Measurements from ENCODE around the gene PHF20. TPM values are rescaled to one million over a fixed set of nuclear protein-coding genes. Genes with fewer than 3 reads are reported as not detected.
"Not testable (repeated sequence)": the region's sequence is repeated elsewhere in the genome, so short reads cannot be mapped to it uniquely, and the experiment has no call there.

Gene PHF20
- total RNA-seq (ENCODE audit: low replicate concordance), result 28.5 and 30.9 TPM in 2 replicates

DNA sequence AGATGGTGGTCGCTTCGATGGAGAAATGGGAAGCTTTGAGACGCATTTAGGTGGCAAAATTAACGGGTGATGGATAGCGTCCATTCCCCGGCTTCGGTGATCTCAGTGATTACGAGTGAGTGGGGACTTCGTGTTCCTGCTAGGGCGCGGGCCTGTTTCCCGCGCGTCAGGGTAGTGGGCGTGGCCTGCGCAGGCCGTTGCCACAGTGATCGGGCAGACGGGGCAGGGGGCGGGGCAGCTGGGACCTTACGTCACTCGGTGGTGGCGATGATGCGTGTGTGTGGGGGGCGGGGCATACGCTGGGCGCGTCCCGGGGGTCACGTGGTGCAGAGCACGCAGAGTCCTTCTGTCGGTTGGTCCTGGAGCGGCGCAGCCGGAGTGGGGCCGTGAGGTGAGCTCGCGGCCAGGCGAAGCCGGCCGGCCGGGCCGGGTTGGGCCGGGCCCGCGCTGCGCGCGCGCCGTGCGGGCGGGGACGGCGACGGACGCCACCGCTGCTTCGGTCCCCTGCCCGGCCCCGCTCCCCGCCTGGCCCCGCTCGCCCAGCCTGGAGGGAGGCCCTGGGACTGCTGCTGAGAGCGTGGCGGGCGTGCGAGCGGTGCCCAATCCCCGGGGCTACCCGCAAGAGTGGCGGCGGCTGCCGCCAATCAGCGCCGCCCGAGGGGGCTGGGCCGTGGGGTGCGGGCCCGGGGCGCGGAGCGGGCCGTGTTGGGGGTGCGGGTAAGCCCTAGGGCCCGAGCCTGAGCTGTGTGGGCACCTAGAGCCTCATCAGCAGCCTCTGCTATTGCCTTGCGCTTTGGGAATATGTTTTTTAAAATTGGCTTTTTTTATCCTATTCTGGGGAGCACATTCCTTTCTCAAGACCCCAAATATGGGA, at the start of gene PHF20:
PHF20 (plus strand) TSS at position 327 of the 874 bp plus-strand sequence. CDS start 29,508 bp downstream, outside the sequence.
- no peak for TF ChIP-seq CTCF (IDR thresholded peaks at IDR 0.05; ENCODE audit: insufficient read depth, low read length)
- H3K4me3 ChIP-seq (ENCODE audit: low read depth, low read length), result peak within 1 kb of the TSS; percentile 96
- DNase-seq (ENCODE audit: low read depth), result peak; percentile 97

DNA sequence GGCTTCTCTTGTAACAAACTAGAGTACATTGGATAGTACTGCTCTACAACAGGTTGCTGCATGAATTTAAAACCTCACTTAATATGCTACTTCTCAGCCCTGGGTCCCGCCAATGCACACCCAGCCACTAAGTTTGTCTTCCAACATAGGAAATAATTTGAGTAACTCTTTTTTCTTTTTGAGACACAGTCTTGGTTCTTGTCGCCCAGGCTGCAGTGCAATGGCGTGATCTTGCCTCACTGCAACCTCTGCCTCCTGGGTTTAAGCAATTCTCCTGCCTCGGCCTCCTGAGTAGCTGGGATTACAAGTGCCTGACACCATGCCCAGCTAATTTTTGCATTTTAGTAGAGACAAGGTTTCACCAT, 48.6 kb upstream of the PHF20 start:
- not testable (repeated sequence) for DNase-seq (ENCODE audit: low read depth)

GRCh38 chr20:35723652-35724320, 48.0 kb upstream of the PHF20 start:
- H3K4me3 ChIP-seq (ENCODE audit: low read depth, low read length); DNase-seq (ENCODE audit: low read depth): not testable (repeated sequence)

More for the DNA sequence above, 48.6 kb upstream of the PHF20 start:
- not testable (repeated sequence) for H3K4me3 ChIP-seq (ENCODE audit: low read depth, low read length)

GRCh38 chr20:35724321-35725230, 47.2 kb upstream of the PHF20 start:
- no peak overlapping the region for H3K4me3 ChIP-seq (ENCODE audit: low read depth, low read length)
- TF ChIP-seq CTCF (IDR thresholded peaks at IDR 0.05; ENCODE audit: insufficient read depth, low read length), result no peak
- DNase-seq (ENCODE audit: low read depth), result no peak

GRCh38 chr20:35726842-35727711, 44.7 kb upstream of the PHF20 start:
- no peak for TF ChIP-seq CTCF (IDR thresholded peaks at IDR 0.05; ENCODE audit: insufficient read depth, low read length)
- no peak for DNase-seq (ENCODE audit: low read depth)
- H3K4me3 ChIP-seq (ENCODE audit: low read depth, low read length), result no peak overlapping the region

DNA sequence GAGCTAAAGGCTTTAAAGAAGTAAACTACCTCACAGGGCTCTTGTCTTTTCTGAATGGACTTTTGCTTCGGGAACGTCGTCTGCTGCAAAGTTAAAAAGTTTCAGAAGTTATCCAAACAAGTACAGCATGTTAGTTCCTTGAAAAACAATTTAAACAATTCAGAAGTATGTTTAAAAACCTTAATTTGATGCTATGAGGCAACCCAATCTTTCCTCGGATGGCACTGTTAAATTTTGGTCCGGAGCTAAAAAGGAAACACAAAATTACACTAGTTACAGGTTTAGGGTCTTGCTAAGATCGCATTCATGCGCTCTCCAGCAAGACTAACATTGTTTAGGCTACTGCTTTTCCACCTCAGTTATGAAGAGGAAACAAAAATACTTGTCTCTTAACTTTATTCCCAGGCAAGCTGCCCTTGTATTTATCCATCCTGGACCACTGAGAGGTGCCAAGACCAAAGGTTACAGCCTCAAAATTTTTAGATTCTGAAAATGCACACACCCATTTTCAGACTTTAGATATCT, 42.5 kb upstream of the PHF20 start:
- no peak overlapping the region for H3K4me3 ChIP-seq (ENCODE audit: low read depth, low read length)
- TF ChIP-seq CTCF (IDR thresholded peaks at IDR 0.05; ENCODE audit: insufficient read depth, low read length), result no peak
- DNase-seq (ENCODE audit: low read depth), result no peak
